VCaP (cell line): ENCODE data around the gene ABCA12.
A peak's percentile ranks its signal among the peaks of the same experiment; 100 is the strongest.

Experiments used
- H3K27ac ChIP-seq: fragments of 450-650 bp; 2 replicates; pipeline ENCODE4 v1.5.1; 2017
- CTCF ChIP-seq: fragments of 450-650 bp; conservative IDR thresholded peaks from 2 replicates; pipeline ENCODE4 v1.5.1; 2017; ENCODE audit warnings: mild to moderate bottlenecking, moderate library complexity

ABCA12 gene

GRCh38 chr2:215063526-215063925 is 74.9 kb downstream of the ABCA12 start:
- TF ChIP-seq CTCF: no peak
- no peak overlapping the region for H3K27ac ChIP-seq

GRCh38 chr2:215060861-215061536 is 77.4 kb downstream of the ABCA12 start:
- peak overlapping the region; percentile 14; the same call in 1 of the 2 replicates for H3K27ac ChIP-seq
- no peak for TF ChIP-seq CTCF

GRCh38 chr2:215059724-215060123 is 78.7 kb downstream of the ABCA12 start:
- TF ChIP-seq CTCF: no peak
- no peak overlapping the region for H3K27ac ChIP-seq

GRCh38 chr2:215055891-215056290 is 82.5 kb downstream of the ABCA12 start:
- no peak overlapping the region for H3K27ac ChIP-seq
- no peak for TF ChIP-seq CTCF

GRCh38 chr2:215052810-215053209 is 85.6 kb downstream of the ABCA12 start:
- TF ChIP-seq CTCF: no peak
- no peak overlapping the region for H3K27ac ChIP-seq

GRCh38 chr2:215052404-215052803 is 86.0 kb downstream of the ABCA12 start:
- TF ChIP-seq CTCF: no peak
- H3K27ac ChIP-seq: no peak overlapping the region

- TF ChIP-seq CTCF: no peak
- no peak overlapping the region for H3K27ac ChIP-seq
These were observed 89.1 kb downstream of the ABCA12 start for GRCh38 chr2:215049341-215049740.
